ENCODE results near the gene UNC45B. TPM values are rescaled to one million over a fixed set of nuclear protein-coding genes. Genes with fewer than 3 reads are reported as not detected.

The UNC45B gene
- total RNA-seq, 1 donor from 2014 or later, result not detected

DNA sequence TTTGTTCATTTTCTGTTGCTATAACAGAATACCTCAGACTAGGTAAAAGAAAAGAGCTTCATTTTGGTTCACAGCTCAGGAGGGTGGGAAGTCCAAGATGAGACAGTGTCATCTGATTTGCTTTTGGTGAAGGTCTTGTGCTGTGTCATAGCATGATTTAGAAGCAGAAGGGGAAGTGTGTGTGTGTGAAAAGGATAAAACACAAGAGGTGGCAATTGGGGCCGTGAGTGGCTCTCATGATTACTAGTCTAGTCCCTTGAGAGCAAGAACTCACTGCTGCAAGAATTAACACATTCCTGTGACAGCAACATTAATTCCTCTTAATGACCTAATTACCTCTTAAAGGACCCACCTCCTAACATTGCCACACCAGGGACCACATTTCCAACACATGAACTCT lies 38.2 kb downstream of the UNC45B start:
- Histone ChIP-seq H3K27ac (no peak overlapping the region), H3K9me3 (no peaks in the 10 kb centered on the region), H3K4me1 (no peaks in the 10 kb centered on the region), H3K36me3 (no peaks in the 10 kb centered on the region), H3K4me3 (no peak overlapping the region), H3K27me3 (no peaks in the 10 kb centered on the region)
- TF ChIP-seq, protein P1, sequence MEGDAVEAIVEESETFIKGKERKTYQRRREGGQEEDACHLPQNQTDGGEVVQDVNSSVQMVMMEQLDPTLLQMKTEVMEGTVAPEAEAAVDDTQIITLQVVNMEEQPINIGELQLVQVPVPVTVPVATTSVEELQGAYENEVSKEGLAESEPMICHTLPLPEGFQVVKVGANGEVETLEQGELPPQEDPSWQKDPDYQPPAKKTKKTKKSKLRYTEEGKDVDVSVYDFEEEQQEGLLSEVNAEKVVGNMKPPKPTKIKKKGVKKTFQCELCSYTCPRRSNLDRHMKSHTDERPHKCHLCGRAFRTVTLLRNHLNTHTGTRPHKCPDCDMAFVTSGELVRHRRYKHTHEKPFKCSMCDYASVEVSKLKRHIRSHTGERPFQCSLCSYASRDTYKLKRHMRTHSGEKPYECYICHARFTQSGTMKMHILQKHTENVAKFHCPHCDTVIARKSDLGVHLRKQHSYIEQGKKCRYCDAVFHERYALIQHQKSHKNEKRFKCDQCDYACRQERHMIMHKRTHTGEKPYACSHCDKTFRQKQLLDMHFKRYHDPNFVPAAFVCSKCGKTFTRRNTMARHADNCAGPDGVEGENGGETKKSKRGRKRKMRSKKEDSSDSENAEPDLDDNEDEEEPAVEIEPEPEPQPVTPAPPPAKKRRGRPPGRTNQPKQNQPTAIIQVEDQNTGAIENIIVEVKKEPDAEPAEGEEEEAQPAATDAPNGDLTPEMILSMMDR (IDR thresholded peaks at IDR 0.05), result no peak
- TF ChIP-seq POLR2A (IDR thresholded peaks at IDR 0.05) (no peak), POLR2AphosphoS5 (IDR thresholded peaks at IDR 0.05; ENCODE audit: insufficient read depth in 1 of 2, low read depth in 1 of 2) (no peak)
- DNase-seq (ENCODE audit: extremely low spot score in 2 of 2), result peak in 1 of 2 donors; percentile 6
- intact Hi-C loops (cut with DNase I), result no loop called here

GRCh38 chr17:35187481-35187880 lies 39.9 kb downstream of the UNC45B start:
- TF ChIP-seq, protein P1 (IDR thresholded peaks at IDR 0.05), result no peak
- no peak for TF ChIP-seq POLR2A (IDR thresholded peaks at IDR 0.05)
- no peak for TF ChIP-seq POLR2AphosphoS5 (IDR thresholded peaks at IDR 0.05; ENCODE audit: insufficient read depth in 1 of 2, low read depth in 1 of 2)
- no peaks in the 10 kb centered on the region for H3K36me3 ChIP-seq
- DNase-seq (ENCODE audit: extremely low spot score in 2 of 2), result no peak
- H3K4me1 ChIP-seq, result no peaks in the 10 kb centered on the region
- H3K27ac ChIP-seq, result no peak overlapping the region
- intact Hi-C loops (cut with DNase I), result no loop called here
- H3K4me3 ChIP-seq, result no peak overlapping the region
- no peaks in the 10 kb centered on the region for H3K27me3 ChIP-seq
- H3K9me3 ChIP-seq, result no peaks in the 10 kb centered on the region

- Histone ChIP-seq H3K9me3 (no peaks in the 10 kb centered on the region), H3K36me3 (no peaks in the 10 kb centered on the region), H3K27ac (no peak overlapping the region), H3K27me3 (no peaks in the 10 kb centered on the region), H3K4me3 (no peak overlapping the region), H3K4me1 (no peaks in the 10 kb centered on the region)
- TF ChIP-seq, protein P1 (IDR thresholded peaks at IDR 0.05), result no peak
- TF ChIP-seq POLR2A (IDR thresholded peaks at IDR 0.05), result no peak
- TF ChIP-seq POLR2AphosphoS5 (IDR thresholded peaks at IDR 0.05; ENCODE audit: insufficient read depth in 1 of 2, low read depth in 1 of 2), result no peak
- intact Hi-C loops (cut with DNase I), result no loop called here
- DNase-seq (ENCODE audit: extremely low spot score in 2 of 2), result no peak
Observed at GRCh38 chr17:35188111-35188510, 40.5 kb downstream of the UNC45B start.

DNA sequence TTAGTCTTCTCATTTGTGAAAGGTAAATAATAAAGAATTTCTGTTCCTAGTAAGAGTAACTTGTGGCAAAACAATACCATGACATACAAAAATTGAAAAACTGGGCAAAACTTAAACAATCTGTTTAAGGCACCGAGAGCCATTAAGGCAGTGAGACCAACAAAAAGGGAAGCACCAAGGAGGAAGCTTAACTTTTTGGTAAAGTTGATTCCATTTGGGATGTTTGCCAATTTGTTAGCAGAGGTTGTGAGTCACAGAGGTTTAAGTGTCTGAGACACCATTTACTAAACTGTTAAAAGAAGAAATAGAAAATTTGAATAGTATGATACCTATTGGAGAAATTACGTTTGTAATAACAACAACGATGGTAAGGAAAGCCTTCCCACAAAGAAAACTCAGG lies 41.7 kb downstream of the UNC45B start:
- Histone ChIP-seq H3K9me3 (no peaks in the 10 kb centered on the region), H3K4me3 (no peak overlapping the region), H3K27me3 (no peaks in the 10 kb centered on the region), H3K27ac (no peak overlapping the region), H3K36me3 (no peaks in the 10 kb centered on the region), H3K4me1 (no peaks in the 10 kb centered on the region)
- no peak for DNase-seq (ENCODE audit: extremely low spot score in 2 of 2)
- no peak for TF ChIP-seq POLR2AphosphoS5 (IDR thresholded peaks at IDR 0.05; ENCODE audit: insufficient read depth in 1 of 2, low read depth in 1 of 2)
- TF ChIP-seq, protein P1 (IDR thresholded peaks at IDR 0.05), result no peak
- TF ChIP-seq POLR2A (IDR thresholded peaks at IDR 0.05), result no peak
- intact Hi-C loops (cut with DNase I), result no loop called here

- DNase-seq (ENCODE audit: extremely low spot score in 2 of 2), result peak in 1 of 2 donors; percentile 58
- no peaks in the 10 kb centered on the region for H3K27me3 ChIP-seq
- no peak overlapping the region for H3K4me3 ChIP-seq
- no peaks in the 10 kb centered on the region for H3K36me3 ChIP-seq
- no peaks in the 10 kb centered on the region for H3K9me3 ChIP-seq
- H3K4me1 ChIP-seq, result no peaks in the 10 kb centered on the region
- no peak overlapping the region for H3K27ac ChIP-seq
- intact Hi-C loops (cut with DNase I), result no loop called here
- TF ChIP-seq, protein P1 (IDR thresholded peaks at IDR 0.05), result no peak
- TF ChIP-seq POLR2A (IDR thresholded peaks at IDR 0.05) (no peak), POLR2AphosphoS5 (IDR thresholded peaks at IDR 0.05; ENCODE audit: insufficient read depth in 1 of 2, low read depth in 1 of 2) (no peak)
Observed at GRCh38 chr17:35191001-35191695, 43.5 kb downstream of the UNC45B start.
